ENCODE results near the gene GRIA4.

The GRIA4 gene

GRCh38 chr11:105639527-105639926 is 29.7 kb downstream of the GRIA4 start:
- DNase-seq, result no peak

- no peak for DNase-seq
These were observed 31.6 kb downstream of the GRIA4 start for GRCh38 chr11:105641433-105641832.

DNA sequence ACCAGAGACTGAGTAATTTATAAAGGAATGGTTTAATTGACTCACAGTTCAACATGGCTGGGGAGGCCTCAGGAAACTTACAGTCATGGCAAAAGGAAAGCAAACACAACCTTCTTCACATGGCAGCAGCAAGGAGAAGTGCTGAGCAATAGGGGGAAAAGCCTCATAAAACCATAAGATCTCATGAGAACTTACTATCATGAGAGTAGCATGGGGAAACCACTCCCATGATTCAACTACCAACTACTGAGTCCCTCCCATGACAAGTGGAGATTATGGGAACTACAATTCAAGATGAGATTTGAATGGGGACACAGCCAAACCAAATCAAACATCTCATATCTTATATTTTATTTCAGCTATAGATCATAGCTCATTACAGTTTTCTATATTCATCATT is 33.0 kb downstream of the GRIA4 start:
- no peak for DNase-seq

DNA sequence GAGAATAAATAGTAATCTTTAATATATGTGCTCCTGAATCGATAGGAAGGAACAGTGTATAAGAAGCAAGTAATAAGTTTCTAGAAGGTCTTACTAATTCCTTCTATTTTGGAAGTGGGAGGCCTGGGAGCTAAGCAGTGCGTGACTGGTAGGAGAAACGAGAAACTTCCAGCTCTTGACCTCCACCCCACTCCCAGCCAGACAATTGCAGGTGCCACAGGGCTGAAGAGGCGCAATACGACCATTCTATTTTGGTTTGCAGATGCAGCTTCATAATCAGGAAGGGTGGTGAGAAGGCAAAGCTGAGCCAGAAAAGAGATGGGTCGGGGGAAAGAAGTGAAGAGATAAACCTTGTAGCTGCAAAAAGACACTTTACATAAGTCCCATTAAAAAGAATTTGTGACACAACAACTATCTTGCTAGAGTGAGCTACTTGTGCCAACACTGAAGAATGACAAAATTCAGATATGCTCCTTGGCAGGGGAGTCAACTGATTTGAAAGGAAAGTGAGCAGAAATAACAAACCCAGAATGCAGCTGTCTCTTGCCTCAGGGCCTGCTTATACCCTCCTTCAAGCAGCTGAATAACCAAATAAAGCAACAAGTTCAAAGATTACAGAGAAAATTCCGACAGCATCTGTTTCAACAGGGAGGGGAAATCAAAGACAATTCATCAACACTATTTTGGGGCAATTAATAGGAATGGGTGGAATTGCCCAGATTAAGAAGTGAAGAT is 35.1 kb downstream of the GRIA4 start:
- DNase-seq, result no peak

DNA sequence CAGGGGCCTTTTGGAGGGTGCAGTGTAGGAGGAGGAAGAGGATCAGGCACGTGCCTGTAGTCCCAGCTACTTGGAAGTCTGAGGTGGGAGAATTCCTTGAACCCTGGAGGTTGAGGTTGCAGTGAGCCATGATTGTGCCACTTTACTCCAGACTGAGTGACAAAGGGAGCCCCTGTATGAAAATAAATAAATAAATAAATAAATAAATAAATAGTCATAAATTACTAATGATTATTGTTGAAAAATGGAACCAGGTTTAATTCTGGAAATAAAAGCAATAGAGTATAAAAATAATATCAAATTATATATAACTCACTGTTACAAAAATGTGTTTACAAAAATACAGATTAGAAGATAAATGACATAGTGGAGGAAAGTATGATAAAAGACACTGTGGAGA is 37.9 kb downstream of the GRIA4 start:
- DNase-seq, result no peak

GRCh38 chr11:105648762-105649161 is 38.9 kb downstream of the GRIA4 start:
- no peak for DNase-seq

DNA sequence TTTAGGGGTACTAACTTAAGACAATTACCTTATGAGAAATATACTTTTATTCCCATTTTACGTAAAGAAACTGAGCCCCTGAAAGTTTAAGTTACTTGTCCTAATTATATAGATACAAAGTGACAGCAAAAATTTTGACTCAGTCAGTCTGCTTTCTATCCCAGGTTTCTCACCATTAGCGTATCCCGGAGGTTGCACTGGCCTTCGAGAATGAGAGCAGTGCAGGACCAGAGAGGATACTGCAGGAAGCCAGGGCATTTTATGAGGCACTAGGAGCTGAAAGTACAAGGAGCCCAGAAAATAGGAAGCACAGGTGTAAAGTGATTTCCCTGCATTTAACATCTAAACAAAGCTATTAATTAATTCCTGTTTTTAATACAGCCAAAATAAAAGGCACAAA is 55.4 kb downstream of the GRIA4 start:
- no peak for DNase-seq

GRCh38 chr11:105667441-105667840 is 57.6 kb downstream of the GRIA4 start:
- DNase-seq, result no peak

GRCh38 chr11:105670811-105671210 is 60.9 kb downstream of the GRIA4 start:
- no peak for DNase-seq

GRCh38 chr11:105673089-105673488 is 63.2 kb downstream of the GRIA4 start:
- DNase-seq, result no peak

DNA sequence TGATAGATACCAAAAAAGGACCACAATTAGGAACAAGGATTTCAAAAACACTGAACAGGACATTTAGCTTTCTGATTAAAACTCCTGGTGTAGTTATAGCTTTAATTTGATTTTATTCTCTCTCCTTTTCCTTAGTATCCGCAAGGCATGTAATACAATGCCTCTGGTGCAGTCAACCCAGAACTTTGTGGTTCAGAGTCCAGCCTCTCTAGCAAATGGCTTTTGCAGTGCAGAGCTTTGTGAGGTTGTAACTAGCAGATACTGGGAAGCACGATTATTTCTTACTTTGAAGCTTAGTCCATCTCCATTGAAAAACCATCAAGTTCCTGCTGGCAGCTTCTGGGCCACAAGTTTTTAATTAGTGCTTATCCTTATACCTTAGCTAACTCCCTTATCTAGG is 79.8 kb downstream of the GRIA4 start:
- DNase-seq, result no peak

DNA sequence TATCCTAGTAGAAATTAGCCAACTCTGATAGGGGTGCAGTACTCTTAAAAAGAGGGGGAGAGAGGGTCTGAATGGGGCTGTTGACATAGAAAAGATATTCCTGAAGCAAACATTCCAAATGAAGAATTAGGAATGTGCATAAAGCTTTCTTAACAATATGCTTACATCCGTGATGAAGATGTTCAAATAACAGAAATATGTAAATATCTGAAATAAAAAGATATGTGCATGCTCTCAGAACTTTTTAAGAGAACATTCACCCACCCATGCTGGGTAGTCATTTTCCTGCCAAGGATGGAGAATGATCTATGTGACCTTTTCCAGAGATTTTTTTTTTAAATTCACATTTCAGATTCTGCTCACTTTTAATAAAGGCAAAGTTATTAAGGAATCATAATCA is 80.6 kb downstream of the GRIA4 start:
- DNase-seq, result no peak

DNA sequence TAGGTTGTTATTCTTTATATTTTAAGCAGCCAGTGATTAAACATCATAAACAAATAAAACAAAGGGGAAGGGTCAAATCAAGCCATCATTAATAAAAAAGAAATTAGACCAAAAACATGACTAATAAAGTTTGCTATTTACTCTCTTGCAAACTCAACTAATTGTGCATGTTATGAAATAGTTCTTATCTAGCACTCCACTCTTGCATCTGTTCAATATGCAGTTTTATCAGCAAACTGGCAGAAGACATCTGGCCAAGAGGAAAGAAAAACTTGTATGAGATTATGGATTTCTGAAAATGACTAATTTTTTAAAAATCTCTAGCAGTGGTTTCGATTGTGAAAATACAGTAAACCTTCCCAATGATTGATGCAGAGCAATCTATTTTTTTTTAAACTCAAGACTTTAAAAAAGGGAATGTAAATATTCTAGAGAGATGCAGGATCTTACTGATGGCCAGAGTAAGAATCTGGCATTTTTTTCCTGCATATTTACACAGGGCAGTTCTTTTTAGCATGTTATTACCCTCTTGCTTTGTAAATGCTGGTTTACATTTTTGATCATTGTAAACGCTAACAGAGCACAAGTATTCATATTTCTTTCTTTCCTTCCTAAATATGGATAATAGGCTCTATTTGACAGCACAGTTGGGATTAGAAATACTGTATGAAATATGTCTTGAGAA is 83.3 kb downstream of the GRIA4 start:
- DNase-seq, result no peak

DNA sequence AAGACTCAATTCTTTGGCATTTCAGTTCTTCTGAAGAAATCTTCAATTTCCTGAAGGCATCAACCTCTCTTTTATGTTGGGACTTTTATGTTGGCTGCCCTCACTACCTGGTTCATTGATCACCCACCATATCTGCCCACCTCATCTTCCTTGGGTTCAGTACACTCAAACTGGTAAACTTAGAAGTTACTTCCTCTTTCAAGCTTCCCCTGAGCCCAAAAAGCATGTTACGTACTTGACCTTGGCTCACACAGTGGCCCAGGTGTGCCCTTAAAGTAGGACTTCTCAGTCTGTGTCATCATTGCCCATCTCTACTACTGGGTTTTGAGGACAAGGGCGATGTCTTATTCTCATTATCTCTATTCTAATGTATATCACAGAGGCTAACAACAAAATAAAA is 86.1 kb downstream of the GRIA4 start:
- DNase-seq, result no peak

GRCh38 chr11:105697291-105697690 is 87.4 kb downstream of the GRIA4 start:
- DNase-seq, result no peak

DNA sequence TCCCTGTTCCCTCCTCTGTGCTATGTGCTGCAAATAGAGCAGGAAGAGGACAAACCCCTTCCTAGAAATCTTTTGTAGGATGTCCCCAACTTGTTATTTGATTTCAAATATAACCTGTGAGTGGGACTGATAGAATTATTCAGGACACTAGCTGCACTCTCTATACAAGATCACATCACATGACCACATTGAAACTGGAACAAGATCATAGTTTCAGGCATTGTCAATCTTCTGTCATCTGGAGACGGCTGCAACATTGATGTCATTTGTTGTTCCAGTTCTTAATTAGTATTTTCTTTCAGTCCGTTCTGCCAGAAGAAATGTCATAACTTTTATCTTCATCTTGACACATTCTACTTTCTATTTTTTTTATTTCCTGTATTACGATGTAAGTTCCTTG is 89.3 kb downstream of the GRIA4 start:
- no peak for DNase-seq

- no peak for DNase-seq
These were observed 90.4 kb downstream of the GRIA4 start for GRCh38 chr11:105700271-105700670.

DNA sequence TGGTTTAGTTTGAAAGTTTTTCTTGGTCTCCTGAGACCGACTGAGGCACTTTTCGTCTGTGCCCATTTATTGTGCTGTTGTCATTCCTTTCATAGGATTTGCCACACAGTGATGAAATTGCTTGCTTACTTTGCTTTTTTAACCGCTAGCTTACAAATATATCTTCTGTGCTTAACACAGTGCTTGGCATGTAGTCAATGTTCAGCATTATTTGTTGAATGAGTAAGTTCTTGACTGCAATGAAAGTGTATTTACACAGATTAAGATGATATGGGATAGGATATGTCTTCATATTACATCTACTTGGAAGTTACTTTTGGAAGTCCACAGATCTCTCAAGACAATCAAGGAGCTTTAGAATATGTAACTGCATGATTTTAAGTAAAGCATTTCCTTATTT is 91.2 kb downstream of the GRIA4 start:
- no peak for DNase-seq

GRCh38 chr11:105705786-105706530 is 96.1 kb downstream of the GRIA4 start:
- no peak for DNase-seq

GRCh38 chr11:105713106-105713505 is 103.2 kb downstream of the GRIA4 start:
- no peak for DNase-seq

GRCh38 chr11:105713696-105714095 is 103.8 kb downstream of the GRIA4 start:
- DNase-seq, result no peak

GRCh38 chr11:105718641-105719040 is 108.8 kb downstream of the GRIA4 start:
- DNase-seq, result no peak

DNA sequence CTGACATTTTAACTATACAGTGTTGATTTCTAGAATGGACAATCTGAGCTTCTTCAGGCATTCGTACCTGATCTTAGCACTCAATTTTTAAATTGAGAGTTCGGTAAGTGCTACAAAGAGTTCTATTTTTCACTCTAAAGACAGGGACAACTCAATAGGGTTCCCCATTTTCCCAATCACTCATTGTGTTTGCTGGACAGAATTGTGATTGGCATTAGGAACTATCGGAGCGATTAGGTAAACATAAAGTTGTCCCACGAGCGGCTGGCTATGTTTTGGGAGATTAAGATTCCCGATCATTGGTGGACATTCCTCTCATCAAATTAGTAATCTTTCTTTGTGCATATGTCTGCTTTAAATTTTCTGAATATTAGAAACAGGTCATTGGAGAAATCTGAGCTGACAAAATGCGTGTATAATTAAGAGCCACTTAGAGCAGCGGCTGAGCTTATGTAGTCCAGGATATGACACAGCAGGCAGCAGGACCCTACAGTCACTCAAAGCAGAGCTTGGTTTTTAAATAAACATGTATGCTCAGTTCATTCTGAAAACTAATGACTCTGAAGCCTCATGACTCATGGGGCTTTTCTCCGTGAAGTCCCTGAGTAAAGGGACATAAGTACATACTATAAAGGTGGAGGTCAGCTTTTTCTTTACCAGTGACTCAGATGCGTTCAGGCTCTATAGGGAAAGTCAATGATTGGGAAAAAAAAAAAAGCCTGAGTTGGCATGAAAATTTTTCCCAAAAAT is 109.4 kb downstream of the GRIA4 start:
- DNase-seq, result no peak
